HFFc6 (cell line): ENCODE results near the gene RSU1. TPM values are rescaled to one million over a fixed set of nuclear protein-coding genes. Genes with fewer than 3 reads are reported as not detected.

Experiments
- DNase-seq: peaks from one replicate; pipeline ENCODE4 v3.0.0-alpha.2; 2018
- H3K27ac Mint-ChIP-seq: 2 replicates; pipeline ENCODE4 v1.8.0; 2020; ENCODE audit warnings: mild to moderate bottlenecking, mixed read lengths
- H3K27me3 Mint-ChIP-seq: 2 replicates; pipeline ENCODE4 v1.8.0; 2021; ENCODE audit warnings: mild to moderate bottlenecking, moderate library complexity, mixed read lengths; ENCODE audit not compliant: insufficient read depth
- H3K36me3 Mint-ChIP-seq: 2 replicates; pipeline ENCODE4 v1.8.0; 2021; ENCODE audit warnings: low read depth, mixed read lengths
- H3K4me1 Mint-ChIP-seq: 2 replicates; pipeline ENCODE4 v1.8.0; 2020; ENCODE audit warnings: low read depth, mixed read lengths
- H3K4me3 Mint-ChIP-seq: 2 replicates; pipeline ENCODE4 v1.8.0; 2020; ENCODE audit warnings: mild to moderate bottlenecking, moderate library complexity, mixed read lengths
- H3K9me3 Mint-ChIP-seq: 2 replicates; pipeline ENCODE4 v1.8.0; 2020; ENCODE audit warnings: mild to moderate bottlenecking, mixed read lengths
- total RNA-seq, 6 experiments: library from RNA; stranded (reverse); fragmentation: NEBNext Ultra II Directional; extraction: Animal tissue kit (Norgen Biotek cat#: 25700); gene quantifications; 2 replicates in 1 of 6; 3 replicates in 5 of 6; pipeline ENCODE4 v1.2.3, GENCODE V29; 2021
- TF ChIP-seq, protein P1 (sequence below): fragments of 200-600 bp; sonication (generic); IDR thresholded peaks from 2 replicates; pipeline ENCODE4 v1.5.0; 2021; ENCODE audit warnings: antibody characterized with exemption, mild to moderate bottlenecking

RSU1 gene
- total RNA-seq, 6 experiments from 2014 or later: 182 to 239 (median 205) TPM

- no peak overlapping the region for H3K4me3 Mint-ChIP-seq
- no peak overlapping the region for H3K27ac Mint-ChIP-seq
- TF ChIP-seq, protein P1, sequence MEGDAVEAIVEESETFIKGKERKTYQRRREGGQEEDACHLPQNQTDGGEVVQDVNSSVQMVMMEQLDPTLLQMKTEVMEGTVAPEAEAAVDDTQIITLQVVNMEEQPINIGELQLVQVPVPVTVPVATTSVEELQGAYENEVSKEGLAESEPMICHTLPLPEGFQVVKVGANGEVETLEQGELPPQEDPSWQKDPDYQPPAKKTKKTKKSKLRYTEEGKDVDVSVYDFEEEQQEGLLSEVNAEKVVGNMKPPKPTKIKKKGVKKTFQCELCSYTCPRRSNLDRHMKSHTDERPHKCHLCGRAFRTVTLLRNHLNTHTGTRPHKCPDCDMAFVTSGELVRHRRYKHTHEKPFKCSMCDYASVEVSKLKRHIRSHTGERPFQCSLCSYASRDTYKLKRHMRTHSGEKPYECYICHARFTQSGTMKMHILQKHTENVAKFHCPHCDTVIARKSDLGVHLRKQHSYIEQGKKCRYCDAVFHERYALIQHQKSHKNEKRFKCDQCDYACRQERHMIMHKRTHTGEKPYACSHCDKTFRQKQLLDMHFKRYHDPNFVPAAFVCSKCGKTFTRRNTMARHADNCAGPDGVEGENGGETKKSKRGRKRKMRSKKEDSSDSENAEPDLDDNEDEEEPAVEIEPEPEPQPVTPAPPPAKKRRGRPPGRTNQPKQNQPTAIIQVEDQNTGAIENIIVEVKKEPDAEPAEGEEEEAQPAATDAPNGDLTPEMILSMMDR: peak; percentile 77
- no peaks in the 10 kb centered on the region for H3K4me1 Mint-ChIP-seq
- H3K36me3 Mint-ChIP-seq: no peaks in the 10 kb centered on the region
- H3K9me3 Mint-ChIP-seq: no peaks in the 10 kb centered on the region
- peak; percentile 2 for DNase-seq
- H3K27me3 Mint-ChIP-seq: peaks cover 5% of the 10 kb centered on the region
Measured at GRCh38 chr10:16545116-16545736, 272.0 kb downstream of the RSU1 start.

DNA sequence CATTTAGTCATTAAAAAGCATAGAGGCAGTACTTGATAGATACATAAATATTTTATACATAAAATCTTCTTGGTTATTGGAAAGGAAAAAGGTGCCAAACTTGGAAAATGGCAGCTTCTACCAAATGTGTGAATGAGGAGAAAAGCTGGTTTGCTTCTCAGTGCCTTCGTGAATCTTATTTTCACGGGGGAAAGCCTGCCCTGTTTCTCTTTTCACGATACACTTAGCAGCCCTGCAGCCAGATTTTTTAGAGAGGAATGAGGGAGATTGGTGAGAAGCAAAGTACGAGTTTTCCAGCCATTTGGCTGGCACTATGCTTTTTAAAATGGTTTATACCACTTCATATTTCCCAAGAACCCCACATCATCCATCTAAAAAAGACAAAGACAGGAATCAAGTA, 272.6 kb downstream of the RSU1 start:
- Mint-ChIP-seq H3K9me3 (no peaks in the 10 kb centered on the region), H3K4me1 (no peaks in the 10 kb centered on the region), H3K27ac (no peak overlapping the region), H3K27me3 (peaks cover 5% of the 10 kb centered on the region), H3K36me3 (no peaks in the 10 kb centered on the region), H3K4me3 (no peak overlapping the region)
- TF ChIP-seq, protein P1: no peak
- no peak for DNase-seq

GRCh38 chr10:16544099-16544498, 273.1 kb downstream of the RSU1 start:
- peaks cover 5% of the 10 kb centered on the region for H3K27me3 Mint-ChIP-seq
- no peak for DNase-seq
- no peak overlapping the region for H3K4me3 Mint-ChIP-seq
- H3K36me3 Mint-ChIP-seq: no peaks in the 10 kb centered on the region
- no peaks in the 10 kb centered on the region for H3K9me3 Mint-ChIP-seq
- TF ChIP-seq, protein P1: no peak
- H3K4me1 Mint-ChIP-seq: no peaks in the 10 kb centered on the region
- H3K27ac Mint-ChIP-seq: no peak overlapping the region
